ENCODE results near the gene PTPRN2.

DNA sequence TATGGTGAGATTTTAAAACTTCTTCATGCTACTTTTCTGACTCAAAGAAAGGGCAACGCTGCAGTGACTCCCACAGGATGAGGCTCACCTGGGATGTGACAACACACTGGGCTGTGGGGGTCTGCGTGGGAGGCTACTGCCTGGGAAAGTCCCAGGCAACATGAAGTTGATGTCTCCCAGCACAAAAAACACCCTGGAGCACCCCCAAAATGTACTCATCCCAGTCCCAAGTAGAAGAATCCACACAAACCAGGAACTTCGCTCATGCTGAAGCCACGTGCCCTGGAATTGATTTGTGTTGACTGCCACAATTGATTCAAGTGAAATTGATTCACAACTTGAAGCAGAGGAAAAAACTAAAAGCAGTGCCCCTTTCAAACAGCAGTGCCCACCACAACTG lies 24.9 kb upstream of the PTPRN2 start:
- TF ChIP-seq GATA2 (IDR thresholded peaks at IDR 0.05; ENCODE audit: low read depth, low read length) (no peak), GATA3 (IDR thresholded peaks at IDR 0.05; ENCODE audit: low read depth, low read length) (no peak)

Measured in SH-SY5Y (cell line).